Mesothelial cell of epicardium (in vitro differentiated cells): Measurements from ENCODE around the gene MFSD6L. TPM values are rescaled to one million over a fixed set of nuclear protein-coding genes. Genes with fewer than 3 reads are reported as not detected.

Source experiments
- DNase-seq, 2 experiments: peaks; one replicate each; pipeline ENCODE4 v3.0.0; 2021; ENCODE audit warnings: low spot score in 2 of 2; ENCODE audit not compliant: unreplicated experiment in 2 of 2
- H3K27ac Mint-ChIP-seq: 2 replicates; pipeline ENCODE4 v1.8.0; 2021; ENCODE audit warnings: mixed read lengths
- H3K27me3 Mint-ChIP-seq: 2 replicates; pipeline ENCODE4 v1.8.0; 2021; ENCODE audit warnings: low read depth, mixed read lengths
- H3K36me3 Mint-ChIP-seq: 2 replicates; pipeline ENCODE4 v1.8.0; 2021; ENCODE audit warnings: mixed read lengths
- H3K4me1 Mint-ChIP-seq: 2 replicates; pipeline ENCODE4 v1.8.0; 2021; ENCODE audit warnings: mixed read lengths
- H3K4me3 Mint-ChIP-seq: 2 replicates; pipeline ENCODE4 v1.8.0; 2021; ENCODE audit warnings: mild to moderate bottlenecking, moderate library complexity, mixed read lengths
- H3K9me3 Mint-ChIP-seq: 2 replicates; pipeline ENCODE4 v1.8.0; 2021; ENCODE audit warnings: mixed read lengths
- CTCF ChIP-seq: fragments of 200-600 bp; sonication (generic); IDR thresholded peaks from one replicate; pipeline ENCODE4 v1.5.0; 2021; ENCODE audit warnings: antibody characterized with exemption; ENCODE audit not compliant: unreplicated experiment
- total RNA-seq: library from RNA; stranded (reverse); gene quantifications from 3 replicates; pipeline ENCODE4 v1.2.1, GENCODE V29; 2021

MFSD6L gene
- total RNA-seq, 1 donor from 2014 or later, result 4.0 TPM

DNA sequence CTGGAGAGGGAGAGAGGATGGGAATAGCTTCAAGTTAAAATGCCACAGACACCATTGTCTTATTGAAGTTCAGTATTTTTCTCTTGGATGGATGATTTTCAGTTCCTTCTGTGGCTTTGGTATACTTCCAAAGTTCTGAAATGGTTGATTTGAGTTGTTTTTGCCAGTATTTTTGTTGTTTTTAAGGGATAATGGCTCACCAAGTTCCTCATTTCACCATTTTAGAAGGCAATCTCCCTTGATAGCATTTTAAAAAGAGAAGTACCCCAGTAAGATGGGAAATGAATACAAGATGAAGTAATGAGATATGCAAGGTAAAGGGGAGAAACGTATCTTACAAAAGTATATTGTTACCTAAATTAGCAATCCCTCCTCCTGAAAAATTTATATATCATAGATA is 22.3 kb downstream of the MFSD6L start:
- Mint-ChIP-seq H3K4me3 (no peak overlapping the region), H3K27ac (peak overlapping the region; percentile 43), H3K4me1 (peaks cover 17% of the 10 kb centered on the region), H3K27me3 (no peaks in the 10 kb centered on the region), H3K9me3 (peaks cover 40% of the 10 kb centered on the region), H3K36me3 (peaks cover 2% of the 10 kb centered on the region)
- no peak for TF ChIP-seq CTCF
- no peak for DNase-seq

DNA sequence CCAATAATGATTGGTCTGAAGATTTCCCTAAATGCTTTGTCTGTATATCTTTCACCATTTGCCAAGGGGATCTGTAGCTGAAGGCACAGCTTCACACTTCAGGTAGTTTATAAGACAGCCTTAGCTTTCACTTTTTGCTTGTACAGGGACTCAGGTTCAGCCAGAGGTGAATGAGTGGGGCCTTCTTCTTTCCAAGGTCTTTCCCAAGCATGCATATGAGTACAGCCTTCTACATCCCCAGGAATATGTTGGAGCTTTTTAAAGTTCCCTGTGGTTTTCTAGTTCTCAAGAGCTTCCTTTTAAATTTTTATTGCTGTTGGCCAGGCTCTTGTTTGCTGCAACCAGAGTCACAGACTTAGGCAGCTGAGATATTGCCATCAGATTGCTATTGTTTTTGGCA is 22.9 kb downstream of the MFSD6L start:
- Mint-ChIP-seq H3K27me3 (no peaks in the 10 kb centered on the region), H3K4me3 (no peak overlapping the region), H3K9me3 (peaks cover 40% of the 10 kb centered on the region), H3K27ac (peak overlapping the region; percentile 37), H3K4me1 (peaks cover 12% of the 10 kb centered on the region), H3K36me3 (peaks cover 2% of the 10 kb centered on the region)
- no peak for DNase-seq
- TF ChIP-seq CTCF, result no peak

DNA sequence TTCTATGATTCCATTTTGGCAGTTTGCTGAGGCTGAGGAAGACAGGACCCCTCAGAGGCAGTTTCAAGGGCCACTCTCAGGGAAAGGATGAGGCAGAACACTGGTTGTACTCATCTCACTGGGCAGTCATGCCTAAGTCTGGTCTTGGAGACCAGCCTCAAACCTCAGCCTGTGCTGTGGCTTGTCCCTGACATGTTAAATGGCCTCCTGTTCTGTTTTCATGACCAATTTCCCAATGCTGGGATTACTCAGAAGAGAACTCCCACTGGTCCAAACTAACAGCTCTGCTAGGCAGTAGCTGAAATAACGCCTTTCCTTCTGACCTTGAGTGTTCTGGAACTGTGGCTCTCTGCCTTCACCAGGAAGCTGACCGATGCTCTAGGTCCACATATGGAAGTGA is 32.4 kb downstream of the MFSD6L start:
- no peak overlapping the region for H3K27ac Mint-ChIP-seq
- H3K4me1 Mint-ChIP-seq, result peaks cover 3% of the 10 kb centered on the region
- no peaks in the 10 kb centered on the region for H3K36me3 Mint-ChIP-seq
- no peak for DNase-seq
- H3K9me3 Mint-ChIP-seq, result peaks cover 5% of the 10 kb centered on the region
- H3K27me3 Mint-ChIP-seq, result peaks cover 2% of the 10 kb centered on the region
- TF ChIP-seq CTCF, result no peak
- H3K4me3 Mint-ChIP-seq, result no peak overlapping the region

GRCh38 chr17:8762012-8762411 is 37.2 kb downstream of the MFSD6L start:
- H3K4me1 Mint-ChIP-seq, result no peaks in the 10 kb centered on the region
- H3K4me3 Mint-ChIP-seq, result no peak overlapping the region
- peaks cover 5% of the 10 kb centered on the region for H3K9me3 Mint-ChIP-seq
- no peak overlapping the region for H3K27ac Mint-ChIP-seq
- peaks cover 11% of the 10 kb centered on the region for H3K27me3 Mint-ChIP-seq
- no peak for TF ChIP-seq CTCF
- DNase-seq, result no peak
- H3K36me3 Mint-ChIP-seq, result no peaks in the 10 kb centered on the region

- no peak for DNase-seq
- TF ChIP-seq CTCF, result no peak
- no peak within 1 kb of the TSS for H3K27ac Mint-ChIP-seq
- no peaks in the 10 kb centered on the region for H3K36me3 Mint-ChIP-seq
- H3K4me3 Mint-ChIP-seq, result no peak within 1 kb of the TSS
- H3K27me3 Mint-ChIP-seq, result peaks cover 23% of the 10 kb centered on the region
- peaks cover 5% of the 10 kb centered on the region for H3K9me3 Mint-ChIP-seq
- H3K4me1 Mint-ChIP-seq, result no peaks in the 10 kb centered on the region
These were observed 41.0 kb downstream of the MFSD6L start, which contains the start of gene SPDYE4 for GRCh38 chr17:8758137-8758596. SPDYE4 (minus strand) TSS chr17:8758546; CDS start chr17:8758382, 164 bp downstream.

- H3K4me1 Mint-ChIP-seq, result no peaks in the 10 kb centered on the region
- H3K27me3 Mint-ChIP-seq, result peaks cover 21% of the 10 kb centered on the region
- no peak overlapping the region for H3K4me3 Mint-ChIP-seq
- H3K36me3 Mint-ChIP-seq, result no peaks in the 10 kb centered on the region
- no peaks in the 10 kb centered on the region for H3K9me3 Mint-ChIP-seq
- H3K27ac Mint-ChIP-seq, result no peak overlapping the region
- no peak for TF ChIP-seq CTCF
- no peak for DNase-seq
These were observed 42.0 kb downstream of the MFSD6L start for GRCh38 chr17:8757189-8757588.
